ENCODE measurements around the gene TRH.

TRH gene

GRCh38 chr3:129974564-129974832, at the start of gene TRH:
TRH (plus strand) TSS chr3:129974720; CDS start chr3:129975817, 1,097 bp downstream.
- DNase-seq (ENCODE audit: low spot score), result no peak

GRCh38 chr3:129927072-129927471, 47.4 kb upstream of the TRH start:
- DNase-seq (ENCODE audit: low spot score), result no peak

GRCh38 chr3:129929383-129929782, 45.1 kb upstream of the TRH start:
- no peak for DNase-seq (ENCODE audit: low spot score)

- no peak for DNase-seq (ENCODE audit: low spot score)
These were observed 41.0 kb upstream of the TRH start for GRCh38 chr3:129933471-129933870.

- peak; percentile 39 for DNase-seq (ENCODE audit: low spot score)
These were observed 40.0 kb upstream of the TRH start for GRCh38 chr3:129934234-129935123.

GRCh38 chr3:129936757-129937156, 37.8 kb upstream of the TRH start:
- DNase-seq (ENCODE audit: low spot score), result peak; percentile 74

GRCh38 chr3:129937717-129938116, 36.8 kb upstream of the TRH start:
- no peak for DNase-seq (ENCODE audit: low spot score)

GRCh38 chr3:129938140-129938930, 36.2 kb upstream of the TRH start:
- no peak for DNase-seq (ENCODE audit: low spot score)

- DNase-seq (ENCODE audit: low spot score), result no peak
These were observed 34.4 kb upstream of the TRH start for GRCh38 chr3:129940086-129940485.

- peak; percentile 48 for DNase-seq (ENCODE audit: low spot score)
These were observed 32.2 kb upstream of the TRH start for GRCh38 chr3:129942296-129942695.

GRCh38 chr3:129943020-129943419, 31.5 kb upstream of the TRH start:
- DNase-seq (ENCODE audit: low spot score), result no peak

- DNase-seq (ENCODE audit: low spot score), result no peak
These were observed 29.8 kb upstream of the TRH start for GRCh38 chr3:129944709-129945108.

GRCh38 chr3:129947538-129948240, 26.8 kb upstream of the TRH start:
- DNase-seq (ENCODE audit: low spot score), result no peak

GRCh38 chr3:129950318-129951046, 24.0 kb upstream of the TRH start:
- no peak for DNase-seq (ENCODE audit: low spot score)

- DNase-seq (ENCODE audit: low spot score), result no peak
These were observed 21.8 kb upstream of the TRH start for GRCh38 chr3:129952556-129953355.

- DNase-seq (ENCODE audit: low spot score), result no peak
These were observed 20.9 kb upstream of the TRH start for GRCh38 chr3:129953621-129954020.

- no peak for DNase-seq (ENCODE audit: low spot score)
These were observed 20.0 kb upstream of the TRH start for GRCh38 chr3:129954514-129954913.

- no peak for DNase-seq (ENCODE audit: low spot score)
These were observed 17.6 kb upstream of the TRH start for GRCh38 chr3:129956936-129957335.

GRCh38 chr3:129958755-129959154, 15.8 kb upstream of the TRH start:
- no peak for DNase-seq (ENCODE audit: low spot score)

- no peak for DNase-seq (ENCODE audit: low spot score)
These were observed 13.4 kb upstream of the TRH start for GRCh38 chr3:129961141-129961541.

- DNase-seq (ENCODE audit: low spot score), result no peak
These were observed 11.9 kb upstream of the TRH start for GRCh38 chr3:129962600-129962999.
